Suprapubic skin (tissue), 3 donors: Measurements from ENCODE around the gene SERPINB1.

Experiments used
- POLR2AphosphoS5 ChIP-seq, 3 donors: sonication (generic); formaldehyde crosslinking; IDR thresholded peaks; one replicate each; pipeline ENCODE4 v1.6.1; 2017; ENCODE audit warnings: antibody characterized with exemption in 3 of 3
- TF ChIP-seq, protein P1 (sequence below), 2 donors: fragments of 200-600 bp in 1 of 2; fragments of 450-650 bp in 1 of 2; sonication (generic) in 1 of 2; IDR thresholded peaks; one replicate each; pipeline ENCODE4 v1.5.1; 2016 to 2019; ENCODE audit warnings: antibody characterized with exemption in 2 of 2, mild to moderate bottlenecking in 1 of 2, moderate library complexity in 1 of 2

DNA sequence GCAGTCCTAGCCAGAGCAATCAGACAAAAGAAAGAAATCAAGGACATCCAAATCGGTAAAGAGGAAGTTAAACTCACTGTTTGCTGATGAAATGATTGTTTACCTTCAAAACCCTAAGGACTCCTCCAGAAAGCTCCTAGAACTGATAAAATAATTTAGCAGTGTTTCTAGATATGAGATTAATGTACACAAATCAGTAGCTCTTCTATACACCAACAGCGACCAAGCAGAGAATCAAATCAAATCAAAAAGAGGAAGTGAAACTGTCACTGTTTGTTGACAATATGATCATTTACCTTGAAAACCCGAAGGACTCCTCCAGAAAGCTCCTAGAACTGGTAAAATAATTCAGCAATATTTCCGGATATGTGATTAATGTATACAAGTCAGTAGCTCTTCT lies 39.8 kb upstream of the SERPINB1 start:
- TF ChIP-seq, protein P1, sequence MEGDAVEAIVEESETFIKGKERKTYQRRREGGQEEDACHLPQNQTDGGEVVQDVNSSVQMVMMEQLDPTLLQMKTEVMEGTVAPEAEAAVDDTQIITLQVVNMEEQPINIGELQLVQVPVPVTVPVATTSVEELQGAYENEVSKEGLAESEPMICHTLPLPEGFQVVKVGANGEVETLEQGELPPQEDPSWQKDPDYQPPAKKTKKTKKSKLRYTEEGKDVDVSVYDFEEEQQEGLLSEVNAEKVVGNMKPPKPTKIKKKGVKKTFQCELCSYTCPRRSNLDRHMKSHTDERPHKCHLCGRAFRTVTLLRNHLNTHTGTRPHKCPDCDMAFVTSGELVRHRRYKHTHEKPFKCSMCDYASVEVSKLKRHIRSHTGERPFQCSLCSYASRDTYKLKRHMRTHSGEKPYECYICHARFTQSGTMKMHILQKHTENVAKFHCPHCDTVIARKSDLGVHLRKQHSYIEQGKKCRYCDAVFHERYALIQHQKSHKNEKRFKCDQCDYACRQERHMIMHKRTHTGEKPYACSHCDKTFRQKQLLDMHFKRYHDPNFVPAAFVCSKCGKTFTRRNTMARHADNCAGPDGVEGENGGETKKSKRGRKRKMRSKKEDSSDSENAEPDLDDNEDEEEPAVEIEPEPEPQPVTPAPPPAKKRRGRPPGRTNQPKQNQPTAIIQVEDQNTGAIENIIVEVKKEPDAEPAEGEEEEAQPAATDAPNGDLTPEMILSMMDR (IDR thresholded peaks at IDR 0.05) = no peak
- TF ChIP-seq POLR2AphosphoS5 (IDR thresholded peaks at IDR 0.05) = no peak
